ENCODE data around the gene VPS37C. TPM values are rescaled to one million over a fixed set of nuclear protein-coding genes. Genes with fewer than 3 reads are reported as not detected.

VPS37C gene
- total RNA-seq, 1 donor from 2014 or later = 9.7 TPM

DNA sequence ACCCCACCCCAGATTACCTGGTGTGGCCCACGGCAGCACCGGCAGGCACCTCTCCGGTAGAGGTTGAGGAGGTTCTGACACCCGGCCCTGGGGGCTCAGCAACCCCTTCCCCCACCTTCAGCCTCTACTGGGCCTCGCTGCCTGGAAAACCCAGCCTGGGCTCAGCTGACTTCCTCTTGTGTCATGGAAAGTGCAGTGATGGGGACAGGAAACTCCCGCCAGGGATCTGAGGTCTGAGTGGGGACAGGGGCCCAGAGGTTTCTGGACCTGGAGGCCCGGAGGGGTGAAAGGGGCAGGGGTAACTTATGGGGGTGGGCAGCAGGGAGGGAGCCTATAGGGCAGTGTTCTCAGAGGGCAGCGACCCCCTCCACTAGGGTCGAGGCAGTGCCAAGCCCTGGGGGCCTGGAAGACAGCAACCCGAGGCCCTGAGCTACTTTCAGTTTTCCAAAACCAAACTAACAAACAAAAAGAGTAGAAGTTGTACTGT lies 68.9 kb downstream of the VPS37C start:
- no peak for DNase-seq

DNA sequence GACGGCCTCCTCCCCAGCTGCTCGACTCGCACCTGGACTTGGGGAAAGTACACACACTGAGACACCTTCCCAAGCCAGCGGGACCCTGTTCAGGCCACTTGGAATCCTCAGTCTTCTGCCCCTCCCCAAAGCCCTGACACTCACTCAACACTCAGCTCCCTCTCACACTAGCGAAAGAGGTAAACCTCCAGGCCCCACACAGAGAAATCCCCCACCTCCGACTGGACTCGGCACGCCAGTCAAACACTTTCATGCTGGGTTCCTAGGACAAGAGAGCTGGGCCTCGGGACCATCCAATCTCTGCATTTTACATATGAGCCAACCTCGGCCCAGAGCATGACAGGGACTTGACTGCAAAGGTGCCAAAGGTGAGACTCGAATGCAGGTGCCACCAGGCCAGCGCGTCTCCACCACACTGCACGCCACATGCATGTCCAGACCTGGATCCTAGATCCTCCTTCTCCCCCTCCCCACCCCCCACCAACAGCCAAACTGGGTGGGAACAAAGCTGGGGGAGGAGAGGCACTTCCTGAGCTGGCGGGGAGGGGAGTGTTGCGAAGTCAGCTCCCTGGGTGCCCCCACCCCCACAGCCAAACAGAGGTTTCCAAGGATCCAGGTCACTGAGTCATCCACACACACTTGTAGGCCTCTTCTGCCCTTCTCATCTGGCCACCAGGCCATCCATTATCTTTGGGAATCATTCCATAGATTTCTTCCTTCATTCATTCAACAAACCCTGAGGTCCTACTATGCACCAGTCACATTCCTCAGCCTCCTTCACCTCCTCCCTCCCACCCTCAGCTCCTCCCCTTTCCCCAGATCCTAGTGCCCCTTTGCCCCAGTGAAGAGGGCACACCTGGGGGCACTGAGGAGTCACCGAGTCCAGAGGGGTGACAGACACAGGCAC lies 69.6 kb downstream of the VPS37C start:
- DNase-seq = no peak

- DNase-seq = no peak
These were observed 70.2 kb downstream of the VPS37C start for GRCh38 chr11:61090982-61091372.

DNA sequence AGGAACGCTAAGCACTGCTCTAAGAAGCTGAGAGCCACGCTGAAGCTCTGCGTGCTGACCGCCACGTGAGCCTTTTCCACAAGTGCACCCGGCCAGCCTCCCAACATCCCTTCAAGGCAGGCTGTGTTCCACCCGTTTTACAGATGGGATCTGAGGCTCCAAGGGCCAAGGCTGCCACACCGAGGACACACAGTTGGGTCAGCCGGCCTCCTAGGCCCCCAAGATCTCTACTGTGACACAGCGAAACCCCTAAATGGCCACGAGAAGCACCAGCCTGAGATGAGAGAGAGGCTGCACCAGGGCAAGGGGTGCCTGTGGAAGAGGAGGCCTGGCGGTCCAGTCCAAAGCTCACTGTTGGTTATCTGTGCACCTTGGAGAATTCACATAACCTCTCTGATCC lies 70.7 kb downstream of the VPS37C start:
- no peak for DNase-seq

DNA sequence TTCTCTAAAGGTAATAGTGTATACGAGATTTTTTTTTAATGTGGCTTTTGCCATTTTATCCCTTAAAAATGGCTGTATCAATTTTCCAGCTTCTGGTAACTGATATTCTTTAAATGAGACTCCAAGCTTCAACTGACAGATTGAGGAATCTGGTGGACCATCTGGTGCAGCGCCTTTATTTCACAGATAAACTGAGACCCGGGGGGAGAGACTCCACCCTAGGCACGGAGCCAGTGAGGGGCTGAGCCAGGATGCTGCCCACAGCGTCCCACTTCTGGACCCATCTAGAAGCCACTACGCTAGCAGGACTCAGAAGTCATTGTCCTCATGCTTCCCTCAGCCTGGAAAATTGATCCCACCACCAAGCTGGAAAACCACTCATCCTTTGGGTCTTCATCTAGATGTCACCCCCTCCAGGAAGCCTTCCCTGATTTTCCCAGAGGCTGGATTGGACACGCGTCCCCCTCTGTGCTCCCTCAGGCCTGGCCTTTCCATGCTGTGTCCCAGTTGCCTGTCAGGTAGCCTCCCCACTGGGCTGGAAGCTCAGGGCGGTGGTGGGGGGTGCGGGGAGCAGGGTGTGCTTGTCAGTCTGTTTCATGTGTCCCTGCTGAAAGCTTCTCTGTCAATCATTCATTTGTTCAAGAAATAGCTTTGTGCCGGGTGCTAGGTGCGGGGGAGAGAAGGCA lies 71.3 kb downstream of the VPS37C start:
- DNase-seq = no peak

DNA sequence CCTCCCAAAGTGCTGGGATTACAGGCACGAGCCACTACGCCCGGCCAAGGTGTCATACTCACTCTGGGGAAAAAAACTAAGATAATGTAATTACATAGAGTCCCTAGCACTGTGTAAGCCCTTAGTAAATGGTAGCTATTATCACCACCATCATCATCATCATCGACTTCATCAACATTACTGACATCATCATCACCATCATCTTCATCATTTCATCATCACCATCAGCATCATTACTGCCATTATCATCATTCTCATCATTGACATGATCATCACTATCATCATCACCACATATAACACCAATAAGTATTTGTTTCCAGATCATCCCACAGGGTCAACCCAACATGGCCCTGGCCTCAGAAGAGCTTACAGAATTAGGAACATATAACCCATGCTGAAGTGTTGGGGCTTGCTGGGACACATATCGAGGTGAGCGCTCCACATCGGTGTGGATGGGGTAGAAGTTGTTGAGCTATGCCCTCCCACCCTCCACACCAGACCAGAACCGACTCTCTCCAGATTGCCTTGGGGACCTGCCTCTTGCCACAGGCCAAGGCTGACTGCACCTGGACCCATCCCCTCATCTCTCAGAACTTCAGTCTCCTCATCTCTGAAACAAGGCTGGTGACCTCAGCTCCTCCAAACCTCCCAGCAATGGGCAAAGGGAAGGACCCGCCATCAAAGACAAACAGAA lies 73.7 kb downstream of the VPS37C start:
- DNase-seq = no peak

DNA sequence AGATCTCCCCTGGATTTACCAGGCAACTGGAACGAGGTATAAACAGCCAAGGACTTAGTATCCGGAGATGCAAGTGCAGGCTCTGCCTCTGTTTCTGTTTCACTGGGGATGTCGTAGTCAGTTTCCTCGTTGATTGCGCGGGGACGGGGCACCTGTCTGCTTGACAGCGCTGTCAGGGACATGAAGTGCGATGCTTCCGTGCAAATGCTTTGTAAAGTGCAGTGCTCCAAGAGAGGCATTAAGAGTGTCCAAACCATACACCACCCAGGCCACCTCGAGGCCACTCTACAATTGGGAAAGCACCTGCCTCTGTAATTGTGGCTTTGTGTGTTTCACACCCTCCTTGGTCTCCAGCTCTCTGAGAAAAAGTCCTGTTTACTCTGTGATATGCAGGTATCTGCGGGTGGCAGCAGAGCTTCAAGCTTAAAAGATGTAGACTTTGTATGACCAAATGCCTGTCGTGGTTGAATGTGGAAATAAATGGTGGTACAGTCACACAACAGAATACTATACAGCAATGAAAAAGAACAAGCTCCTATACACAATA lies 77.6 kb downstream of the VPS37C start:
- no peak for DNase-seq

GRCh38 chr11:61082931-61083531 lies 78.2 kb downstream of the VPS37C start:
- no peak for DNase-seq

DNA sequence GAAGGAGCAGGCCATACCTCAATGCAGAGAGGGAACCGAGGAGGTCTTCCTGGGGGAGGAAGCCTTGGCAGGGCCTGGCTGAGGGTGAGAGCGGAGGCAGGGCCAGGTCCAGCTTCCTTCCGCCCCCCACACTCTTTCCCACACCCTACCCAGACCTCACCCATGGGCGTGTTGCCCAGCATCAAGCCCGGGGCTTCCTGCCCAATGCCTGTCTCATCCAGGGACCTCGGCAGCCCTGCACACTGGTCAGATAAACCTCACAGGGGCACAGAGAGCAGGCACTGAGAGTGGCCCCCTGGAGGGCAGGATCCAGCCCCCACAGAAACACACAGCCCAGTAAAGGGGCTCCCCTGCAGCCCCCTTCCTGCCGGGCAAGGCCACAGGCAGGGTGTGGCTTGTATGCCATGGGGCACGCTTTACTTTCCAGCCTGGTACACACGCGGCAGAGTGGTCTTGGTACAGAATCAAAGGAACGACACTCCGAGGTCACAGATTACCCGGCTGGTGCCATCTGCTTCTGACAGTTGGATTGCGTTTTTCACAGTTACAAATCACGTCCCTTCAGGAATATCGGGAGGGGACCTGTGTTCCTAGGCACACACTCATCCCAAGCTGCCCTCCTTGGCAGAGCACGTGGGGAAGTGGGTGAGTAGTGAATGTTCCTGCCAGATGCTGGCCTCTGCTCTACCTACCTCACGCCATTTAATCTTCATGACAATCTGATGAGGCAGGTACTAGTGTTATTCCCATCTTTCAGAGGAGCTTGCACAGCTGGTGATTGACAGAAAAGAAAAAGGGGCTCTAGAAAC lies 79.0 kb downstream of the VPS37C start:
- DNase-seq = no peak

DNA sequence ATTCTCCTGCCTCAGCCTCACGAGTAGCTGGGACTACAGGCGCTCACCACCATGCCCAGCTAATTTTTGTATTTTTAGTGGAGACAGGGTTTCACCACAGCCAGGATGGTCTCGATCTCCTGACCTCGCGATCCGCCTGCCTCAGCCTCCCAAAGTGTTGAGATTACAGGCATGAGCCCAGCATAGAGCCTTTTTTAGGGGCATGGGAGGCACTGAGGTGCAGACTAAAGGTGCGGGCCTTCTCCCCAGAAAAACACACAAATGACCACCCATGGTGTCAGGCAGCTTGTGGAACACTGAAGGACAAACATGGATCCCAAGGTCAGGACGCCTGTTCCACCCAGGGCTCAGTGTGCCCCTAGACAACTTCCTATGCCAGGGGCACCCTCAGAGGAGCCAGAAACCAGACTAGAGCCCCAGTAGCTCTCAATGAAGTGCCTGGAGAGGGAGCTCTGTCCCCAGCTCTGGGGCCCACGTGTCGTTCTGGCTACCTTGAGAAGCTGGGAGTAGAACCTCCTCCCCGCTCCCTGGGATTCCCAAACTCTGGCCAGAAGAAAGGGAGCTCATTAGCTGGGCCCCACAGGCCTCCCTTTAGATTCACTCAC lies 80.1 kb downstream of the VPS37C start:
- no peak for DNase-seq

DNA sequence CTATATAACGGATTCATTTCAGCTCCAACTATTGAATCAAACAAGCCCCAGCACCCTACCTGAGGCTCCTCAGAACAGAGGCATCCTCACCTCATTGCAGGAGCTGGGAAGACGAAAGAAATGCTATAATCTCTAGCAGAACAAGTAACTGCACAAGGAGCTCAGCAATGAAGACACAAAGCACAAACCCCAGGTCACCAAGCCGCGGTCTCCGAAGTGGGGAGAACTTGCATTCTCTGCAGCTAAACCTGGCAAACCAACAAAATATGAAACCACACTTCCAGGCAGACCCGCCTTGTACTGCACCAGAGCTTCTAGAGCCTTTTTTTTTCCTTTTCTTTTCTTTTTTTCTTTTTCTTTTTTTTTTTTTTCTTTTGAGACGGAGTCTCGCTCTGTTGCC lies 80.7 kb downstream of the VPS37C start:
- DNase-seq = no peak

Other genes with a start within 250 kb of the VPS37C start
- gene TMEM109, start 247.3 kb downstream of the VPS37C start, total RNA-seq = 63.6 and 114 TPM in 2 replicates
- gene TMEM132A, start 237.0 kb downstream of the VPS37C start, total RNA-seq = 99.5 and 112 TPM in 2 replicates
- 8.7 and 9.0 TPM in 2 replicates for gene SLC15A3, start 209.2 kb downstream of the VPS37C start, total RNA-seq
- not detected in 2 replicates for gene CD6, start 189.7 kb downstream of the VPS37C start, total RNA-seq
- not detected in 2 replicates for gene CD5, start 58.9 kb downstream of the VPS37C start, total RNA-seq
- gene PGA3, start 42.1 kb upstream of the VPS37C start, total RNA-seq = not detected in 2 replicates
- gene PGA4, start 60.9 kb upstream of the VPS37C start, total RNA-seq = not detected in 2 replicates
- gene PGA5, start 79.7 kb upstream of the VPS37C start, total RNA-seq = not detected in 2 replicates
- gene VWCE, start 133.9 kb upstream of the VPS37C start, total RNA-seq = 6.8 and 8.8 TPM in 2 replicates
- 328 and 389 TPM in 2 replicates for gene DDB1, start 171.7 kb upstream of the VPS37C start, total RNA-seq
- gene TKFC, start 171.8 kb upstream of the VPS37C start, total RNA-seq = 27.2 and 33.9 TPM in 2 replicates
- gene CYB561A3, start 200.5 kb upstream of the VPS37C start, total RNA-seq = 58.4 and 75.4 TPM in 2 replicates
- 12.6 and 12.8 TPM in 2 replicates for gene TMEM138, start 200.9 kb upstream of the VPS37C start, total RNA-seq
- 8.8 and 14.0 TPM in 2 replicates for gene TMEM216, start 231.2 kb upstream of the VPS37C start, total RNA-seq

All from dermis blood vessel endothelial cell (primary cell).